NB4 (cell line): Measurements from ENCODE around the gene NIT1.

Source experiments
- DNase-seq: peaks from one replicate; pipeline ENCODE4 v3.0.0; 2010; ENCODE audit warnings: low read depth
- H3K4me3 ChIP-seq: one replicate; pipeline ENCODE4 v1.5.1; 2011; ENCODE audit warnings: mild to moderate bottlenecking, low read depth, low read length, moderate library complexity
- CTCF ChIP-seq: IDR thresholded peaks from one replicate; pipeline ENCODE4 v1.5.1; 2012; ENCODE audit warnings: low read depth, low read length
- MAX ChIP-seq: IDR thresholded peaks from 2 replicates; pipeline ENCODE4 v1.6.1; 2011; ENCODE audit warnings: low read depth, low read length
- MYC ChIP-seq: IDR thresholded peaks from 2 replicates; pipeline ENCODE4 v1.6.1; 2011; ENCODE audit warnings: low read depth, low read length
- POLR2A ChIP-seq: IDR thresholded peaks from 2 replicates; pipeline ENCODE4 v1.6.1; 2011; ENCODE audit warnings: mild to moderate bottlenecking; ENCODE audit not compliant: insufficient read length; ENCODE audit errors: extremely low read depth

The NIT1 gene

GRCh38 chr1:161117759-161118581 is at the start of gene NIT1, which contains the start of gene PFDN2:
TSS of gene NIT1 (plus strand) at chr1:161118105. CDS start at chr1:161118177, 72 bp downstream.
TSS of gene PFDN2 (minus strand) at chr1:161118037. CDS start at chr1:161118026, 11 bp downstream.
- TF ChIP-seq MAX, result no peak
- peak; percentile 9; the same call in 1 of the 2 replicates for TF ChIP-seq MYC
- no peak for TF ChIP-seq CTCF
- peak; percentile 79 for TF ChIP-seq POLR2A
- peak; percentile 91 for DNase-seq
- peak within 1 kb of the TSS; percentile 98 for H3K4me3 ChIP-seq

- peak overlapping the region; percentile 70 for H3K4me3 ChIP-seq
- DNase-seq, result peak; percentile 94
- TF ChIP-seq CTCF (no peak), POLR2A (peak; percentile 2), MYC (no peak), MAX (no peak)
Measured at GRCh38 chr1:161068306-161069234, 49.3 kb upstream of the NIT1 start.

- TF ChIP-seq POLR2A, result no peak
- H3K4me3 ChIP-seq, result peak overlapping the region; percentile 70
Measured at GRCh38 chr1:161069241-161069640, 48.7 kb upstream of the NIT1 start.

GRCh38 chr1:161069731-161070270 is 48.1 kb upstream of the NIT1 start, which contains the start of gene ARHGAP30:
TSS of gene ARHGAP30 (minus strand) at chr1:161069891. CDS start at chr1:161069624, 267 bp downstream.
- DNase-seq, result peak; percentile 94
- TF ChIP-seq MYC, result peak; percentile 87
- TF ChIP-seq CTCF, result no peak
- TF ChIP-seq POLR2A, result peak; percentile 57
- peak; percentile 67; the same call in 1 of the 2 replicates for TF ChIP-seq MAX
- peak within 1 kb of the TSS; percentile 70 for H3K4me3 ChIP-seq

More at GRCh38 chr1:161069241-161069640, 48.7 kb upstream of the NIT1 start:
- no peak for DNase-seq

GRCh38 chr1:161070761-161071160 is 47.1 kb upstream of the NIT1 start:
- H3K4me3 ChIP-seq, result no peak overlapping the region
- DNase-seq, result no peak
- TF ChIP-seq CTCF, result no peak
- no peak for TF ChIP-seq POLR2A
- TF ChIP-seq MAX, result no peak
- no peak for TF ChIP-seq MYC
